NCI-H1417 (cell line): Measurements from ENCODE around the gene PLEKHB2.
"Not testable (repeated sequence)": the region's sequence is repeated elsewhere in the genome, so short reads cannot be mapped to it uniquely, and the experiment has no call there.

Source experiments
- DNase-seq, 3 experiments: peaks; one replicate each; lab custom pipeline; 2025; lab: John Stamatoyannopoulos, UW

The PLEKHB2 gene

GRCh38 chr2:131105156-131105949, at the start of gene PLEKHB2:
Gene PLEKHB2 (plus strand): TSS chr2:131105336. CDS start chr2:131120942, 15,606 bp downstream.
- DNase-seq: peak; percentile 81 to 96 (median 90)

GRCh38 chr2:131056204-131056931, 48.8 kb upstream of the PLEKHB2 start:
- no peak for DNase-seq

- no peak for DNase-seq
Measured at GRCh38 chr2:131056932-131057287, 48.2 kb upstream of the PLEKHB2 start.

- DNase-seq: no peak
Measured at GRCh38 chr2:131058214-131058843, 46.8 kb upstream of the PLEKHB2 start.

GRCh38 chr2:131058920-131059319, 46.2 kb upstream of the PLEKHB2 start:
- DNase-seq: no peak

- DNase-seq: no peak
Measured at GRCh38 chr2:131063501-131064283, 41.4 kb upstream of the PLEKHB2 start.

GRCh38 chr2:131064589-131065512, 40.3 kb upstream of the PLEKHB2 start:
- DNase-seq: no peak

GRCh38 chr2:131067465-131068125, 37.5 kb upstream of the PLEKHB2 start:
- DNase-seq: no peak

GRCh38 chr2:131068172-131068571, 37.0 kb upstream of the PLEKHB2 start:
- DNase-seq: not testable (repeated sequence)

- DNase-seq: not testable (repeated sequence)
Measured at GRCh38 chr2:131075578-131075977, 29.6 kb upstream of the PLEKHB2 start.

- DNase-seq: no peak
Measured at GRCh38 chr2:131076707-131077106, 28.4 kb upstream of the PLEKHB2 start.

- DNase-seq: no peak
Measured at GRCh38 chr2:131077182-131077846, 27.8 kb upstream of the PLEKHB2 start.

- DNase-seq: peak in 1 of 3 experiments; percentile 19
Measured at GRCh38 chr2:131077966-131078365, 27.2 kb upstream of the PLEKHB2 start.

GRCh38 chr2:131079931-131080330, 25.2 kb upstream of the PLEKHB2 start:
- DNase-seq: not testable (repeated sequence)

- no peak for DNase-seq
Measured at GRCh38 chr2:131081190-131081589, 23.9 kb upstream of the PLEKHB2 start.

- DNase-seq: no peak
Measured at GRCh38 chr2:131085646-131086045, 19.5 kb upstream of the PLEKHB2 start.

GRCh38 chr2:131092458-131093005, 12.6 kb upstream of the PLEKHB2 start:
- no peak for DNase-seq

GRCh38 chr2:131093006-131093695, 12.0 kb upstream of the PLEKHB2 start, which contains the start of gene FAM168B:
Gene FAM168B (minus strand): TSS chr2:131093460. CDS start chr2:131082646, 10,814 bp downstream.
- peak; percentile 87 to 94 (median 93) for DNase-seq
